GM18526 (cell line): ENCODE measurements around the gene ITGAX.

ENCODE experiments used
- POLR2A ChIP-seq: IDR thresholded peaks from 3 replicates; pipeline ENCODE4 v1.6.1; 2011; ENCODE audit not compliant: insufficient read length; ENCODE audit errors: extremely low read depth

Gene ITGAX

DNA sequence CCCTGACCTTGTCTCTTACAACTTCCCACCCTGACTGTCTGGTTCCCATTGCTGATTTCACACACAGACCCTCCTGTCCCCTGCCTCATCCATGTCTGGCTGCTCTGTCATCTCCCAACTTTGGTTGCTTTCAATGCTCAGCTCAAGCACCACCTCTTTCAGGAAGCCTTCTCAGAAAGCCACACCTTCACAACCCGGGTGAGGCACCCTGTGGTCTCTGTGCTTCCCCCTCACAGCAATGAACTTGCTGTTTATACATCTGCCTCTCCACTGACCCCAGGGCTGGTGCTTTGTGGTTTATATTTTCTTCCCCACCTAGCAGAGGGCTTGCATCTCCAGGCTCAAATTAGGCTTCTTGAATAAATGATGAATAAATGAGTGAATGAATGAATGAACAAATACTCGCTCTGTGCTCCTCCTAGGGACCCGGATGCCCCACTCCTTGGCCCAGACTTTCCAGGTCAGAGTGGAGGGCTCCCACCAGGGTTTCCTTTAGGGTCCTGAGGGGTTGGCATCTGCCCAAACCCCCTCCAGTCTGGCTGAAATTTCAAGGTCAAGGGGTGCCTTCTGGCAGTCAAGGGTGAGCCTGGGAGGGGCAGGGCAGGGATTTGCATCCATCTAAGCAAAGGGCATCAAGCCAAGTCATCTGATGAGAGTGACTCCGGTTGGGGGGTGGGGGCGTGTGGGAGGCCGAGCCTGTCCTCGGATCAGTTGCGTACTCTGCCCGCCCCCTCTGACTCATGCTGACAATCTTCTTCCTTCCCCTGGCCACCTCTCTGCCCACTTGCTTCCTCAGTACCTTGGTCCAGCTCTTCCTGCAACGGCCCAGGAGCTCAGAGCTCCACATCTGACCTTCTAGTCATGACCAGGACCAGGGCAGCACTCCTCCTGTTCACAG is at the start of gene ITGAX:
Gene ITGAX (plus strand): TSS at position 783 of the 898 bp plus-strand sequence. CDS start 79 bp downstream, at position 862.
- no peak for TF ChIP-seq POLR2A

DNA sequence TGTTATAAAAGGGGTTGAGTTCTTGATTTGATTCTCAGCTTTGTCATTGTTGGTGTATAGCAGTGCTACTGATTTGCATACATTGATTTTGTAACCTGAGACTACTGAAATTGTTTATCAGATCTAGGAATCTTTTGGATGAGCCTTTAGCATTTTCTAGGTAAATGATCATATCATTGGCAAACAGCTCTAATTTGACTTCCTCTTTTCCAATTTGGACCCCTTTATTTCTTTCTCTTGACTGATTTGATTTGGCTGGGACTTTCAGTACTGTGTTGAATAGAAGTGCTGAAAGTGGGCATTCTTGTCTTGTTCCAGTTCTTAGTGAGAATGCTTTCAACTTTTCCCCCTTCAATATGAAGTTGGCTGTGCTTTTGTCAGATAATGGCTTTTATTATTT is 49.8 kb upstream of the ITGAX start:
- no peak for TF ChIP-seq POLR2A

DNA sequence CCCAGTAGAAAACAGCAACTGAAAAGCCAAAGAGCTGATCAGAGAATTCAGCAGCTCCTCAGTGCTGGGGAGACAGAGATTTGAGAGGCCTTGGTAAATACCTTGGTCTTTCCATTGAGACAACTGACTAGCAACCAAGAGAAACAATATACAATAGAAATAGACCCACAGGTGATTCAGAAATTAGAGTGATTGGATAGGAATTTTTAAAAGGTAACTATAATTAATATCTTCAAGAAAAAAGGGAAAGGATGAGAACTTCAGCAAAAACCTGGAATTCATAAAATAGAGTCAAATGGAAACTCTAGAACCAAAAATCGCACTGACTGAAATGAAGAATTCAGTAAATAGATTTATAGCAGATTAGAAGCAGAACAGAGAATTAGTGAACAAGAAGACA is 32.5 kb upstream of the ITGAX start:
- TF ChIP-seq POLR2A = no peak

GRCh38 chr16:31323959-31324629 is 30.9 kb upstream of the ITGAX start:
- no peak for TF ChIP-seq POLR2A

GRCh38 chr16:31325171-31325570 is 29.8 kb upstream of the ITGAX start:
- TF ChIP-seq POLR2A = no peak

DNA sequence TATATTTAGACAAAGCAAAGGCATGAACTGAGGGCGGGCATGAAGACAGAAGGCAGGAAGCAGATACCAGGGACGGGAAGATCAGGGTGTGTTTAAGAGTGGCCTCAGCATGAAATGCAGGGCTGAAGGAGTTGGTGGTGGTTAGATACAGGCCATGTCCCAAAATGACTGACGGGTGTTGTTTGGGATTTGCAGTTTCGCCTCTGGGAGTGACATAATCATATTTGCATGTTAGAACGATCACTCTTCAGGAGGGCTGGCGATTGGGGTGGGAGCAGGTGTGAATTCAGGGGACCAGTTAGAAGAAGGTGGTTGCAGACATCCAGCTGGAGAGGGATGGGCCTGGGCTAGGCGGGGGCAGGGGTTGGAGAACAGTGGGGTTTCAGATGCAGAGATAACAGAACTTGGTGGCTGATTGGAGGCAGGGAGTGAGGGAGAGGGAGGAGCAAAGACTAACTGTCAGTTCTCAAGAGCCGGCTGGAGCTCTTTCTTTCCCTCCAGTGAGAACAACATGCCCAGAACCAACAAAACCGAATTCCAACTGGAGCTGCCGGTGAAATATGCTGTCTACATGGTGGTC is 27.2 kb upstream of the ITGAX start:
- TF ChIP-seq POLR2A = no peak

DNA sequence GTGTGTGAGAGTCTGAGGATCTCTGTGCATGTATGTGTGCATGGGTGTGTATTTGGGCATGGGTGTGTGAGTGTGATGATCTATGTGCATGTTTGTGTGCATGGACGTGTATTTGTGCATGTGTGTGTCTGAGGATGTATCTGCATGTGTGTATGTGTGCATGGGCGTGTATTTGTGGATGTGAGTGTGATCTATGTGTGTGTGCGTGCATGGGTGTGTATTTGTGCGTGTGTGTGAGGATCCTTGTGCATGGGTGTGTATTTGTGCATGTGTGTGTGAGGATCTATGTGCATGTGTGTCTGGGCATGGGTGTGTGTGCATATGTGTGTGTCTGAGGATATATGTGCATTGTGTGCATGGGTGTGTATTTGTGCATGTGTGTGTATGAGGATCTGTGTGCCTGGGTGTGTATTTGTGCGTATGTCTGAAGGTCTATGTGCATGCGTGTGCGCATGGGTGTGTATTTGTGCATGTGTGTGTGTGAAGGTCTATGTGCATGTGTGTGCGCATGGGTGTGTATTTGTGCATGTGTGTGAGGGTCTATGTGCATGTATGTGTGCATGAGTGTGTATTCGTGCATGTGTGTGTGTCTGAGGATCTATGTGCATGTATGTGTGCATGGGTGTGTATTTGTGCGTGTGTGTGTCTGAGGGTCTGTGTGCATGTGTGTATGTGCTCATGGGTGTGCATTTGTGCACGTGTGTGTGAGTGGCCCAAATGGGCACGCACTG is 26.5 kb upstream of the ITGAX start:
- TF ChIP-seq POLR2A = no peak

DNA sequence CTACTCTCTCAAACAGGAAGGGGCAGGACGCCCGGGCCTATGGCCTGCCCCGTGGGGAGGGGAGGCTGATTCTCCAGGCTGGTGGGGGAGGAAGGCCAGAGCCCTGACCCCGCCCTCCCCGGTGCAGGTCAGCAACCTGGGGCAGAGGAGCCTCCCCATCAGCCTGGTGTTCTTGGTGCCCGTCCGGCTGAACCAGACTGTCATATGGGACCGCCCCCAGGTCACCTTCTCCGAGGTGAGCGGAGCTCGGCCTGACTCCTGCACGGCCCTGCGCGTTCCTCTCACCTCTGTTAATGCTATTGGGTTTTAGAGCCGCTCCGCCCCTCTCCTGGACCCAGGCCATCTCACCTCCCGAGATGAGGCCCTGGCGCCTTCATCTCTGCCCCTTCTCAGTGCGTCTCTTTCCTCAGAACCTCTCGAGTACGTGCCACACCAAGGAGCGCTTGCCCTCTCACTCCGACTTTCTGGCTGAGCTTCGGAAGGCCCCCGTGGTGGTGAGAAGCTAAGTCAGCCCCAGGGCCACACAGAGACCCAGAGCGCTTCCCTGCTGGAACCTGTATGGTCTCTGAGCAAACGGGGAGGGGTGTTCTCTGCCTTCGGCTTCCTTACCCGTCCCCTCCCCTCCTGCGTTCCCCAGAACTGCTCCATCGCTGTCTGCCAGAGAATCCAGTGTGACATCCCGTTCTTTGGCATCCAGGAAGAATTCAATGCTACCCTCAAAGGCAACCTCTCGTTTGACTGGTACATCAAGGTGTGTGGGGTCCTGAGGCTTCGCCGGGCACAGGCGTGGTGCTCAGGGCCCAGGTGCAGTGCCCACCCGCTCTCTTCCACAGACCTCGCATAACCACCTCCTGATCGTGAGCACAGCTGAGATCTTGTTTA is 25.1 kb upstream of the ITGAX start:
- TF ChIP-seq POLR2A = no peak

DNA sequence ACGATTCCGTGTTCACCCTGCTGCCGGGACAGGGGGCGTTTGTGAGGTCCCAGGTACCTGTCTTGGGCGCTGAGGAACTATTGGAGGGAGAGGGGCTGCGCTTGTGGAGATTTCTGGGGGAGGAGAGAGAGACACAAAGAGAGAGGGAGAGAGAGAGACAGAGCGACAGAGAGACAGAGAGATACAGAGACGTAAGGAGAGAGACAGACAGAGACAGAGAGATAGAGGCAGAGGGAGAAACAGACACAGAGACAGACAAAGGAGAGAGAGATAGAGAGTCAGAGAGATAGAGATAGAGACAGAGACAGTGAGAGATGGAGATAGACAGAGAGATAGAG is 24.5 kb upstream of the ITGAX start:
- TF ChIP-seq POLR2A = no peak

DNA sequence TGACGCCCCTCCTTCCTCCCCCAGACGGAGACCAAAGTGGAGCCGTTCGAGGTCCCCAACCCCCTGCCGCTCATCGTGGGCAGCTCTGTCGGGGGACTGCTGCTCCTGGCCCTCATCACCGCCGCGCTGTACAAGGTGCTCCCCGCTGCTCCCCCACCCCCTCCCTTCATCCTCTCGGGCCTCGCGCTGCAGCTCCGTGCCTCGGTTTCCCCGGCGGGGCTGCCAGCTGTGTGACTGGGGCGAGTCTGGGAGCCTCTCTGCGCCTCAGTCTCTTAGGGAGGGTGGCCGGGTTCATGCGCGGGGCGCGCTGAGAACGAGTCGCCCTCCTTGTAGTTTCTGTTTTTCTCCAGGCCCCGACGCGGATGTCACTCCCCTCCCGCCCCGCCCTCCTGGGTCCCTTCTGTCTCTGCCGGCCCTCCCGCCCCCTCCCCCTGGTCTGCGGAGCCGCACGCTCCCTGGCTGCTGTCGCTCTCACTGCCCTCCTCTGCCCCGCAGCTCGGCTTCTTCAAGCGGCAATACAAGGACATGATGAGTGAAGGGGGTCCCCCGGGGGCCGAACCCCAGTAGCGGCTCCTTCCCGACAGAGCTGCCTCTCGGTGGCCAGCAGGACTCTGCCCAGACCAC is 23.7 kb upstream of the ITGAX start:
- no peak for TF ChIP-seq POLR2A

DNA sequence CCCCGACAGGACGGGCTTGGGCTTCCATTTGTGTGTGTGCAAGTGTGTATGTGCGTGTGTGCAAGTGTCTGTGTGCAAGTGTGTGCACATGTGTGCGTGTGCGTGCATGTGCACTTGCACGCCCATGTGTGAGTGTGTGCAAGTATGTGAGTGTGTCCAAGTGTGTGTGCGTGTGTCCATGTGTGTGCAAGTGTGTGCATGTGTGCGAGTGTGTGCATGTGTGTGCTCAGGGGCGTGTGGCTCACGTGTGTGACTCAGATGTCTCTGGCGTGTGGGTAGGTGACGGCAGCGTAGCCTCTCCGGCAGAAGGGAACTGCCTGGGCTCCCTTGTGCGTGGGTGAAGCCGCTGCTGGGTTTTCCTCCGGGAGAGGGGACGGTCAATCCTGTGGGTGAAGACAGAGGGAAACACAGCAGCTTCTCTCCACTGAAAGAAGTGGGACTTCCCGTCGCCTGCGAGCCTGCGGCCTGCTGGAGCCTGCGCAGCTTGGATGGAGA is 23.1 kb upstream of the ITGAX start:
- no peak for TF ChIP-seq POLR2A

DNA sequence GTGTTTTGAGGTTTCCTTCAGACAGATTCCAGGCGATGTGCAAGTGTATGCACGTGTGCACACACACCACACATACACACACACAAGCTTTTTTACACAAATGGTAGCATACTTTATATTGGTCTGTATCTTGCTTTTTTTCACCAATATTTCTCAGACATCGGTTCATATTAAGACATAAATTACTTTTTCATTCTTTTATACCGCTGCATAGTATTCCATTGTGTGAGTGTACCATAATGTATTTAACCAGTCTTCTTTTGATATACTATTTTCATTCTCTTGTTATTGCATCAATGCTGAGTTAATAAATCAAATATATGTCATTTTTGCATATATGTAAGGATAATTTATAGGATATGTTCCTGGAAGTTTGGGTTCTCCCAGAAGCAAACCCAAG is 22.4 kb upstream of the ITGAX start:
- TF ChIP-seq POLR2A = no peak

- no peak for TF ChIP-seq POLR2A
Observed at GRCh38 chr16:31333686-31334649, 21.0 kb upstream of the ITGAX start.
